ENCODE results near the gene PIWIL4. TPM values are rescaled to one million over a fixed set of nuclear protein-coding genes. Genes with fewer than 3 reads are reported as not detected.

Gene PIWIL4
- total RNA-seq, 1 donor from 2014 or later = 0.59 TPM

DNA sequence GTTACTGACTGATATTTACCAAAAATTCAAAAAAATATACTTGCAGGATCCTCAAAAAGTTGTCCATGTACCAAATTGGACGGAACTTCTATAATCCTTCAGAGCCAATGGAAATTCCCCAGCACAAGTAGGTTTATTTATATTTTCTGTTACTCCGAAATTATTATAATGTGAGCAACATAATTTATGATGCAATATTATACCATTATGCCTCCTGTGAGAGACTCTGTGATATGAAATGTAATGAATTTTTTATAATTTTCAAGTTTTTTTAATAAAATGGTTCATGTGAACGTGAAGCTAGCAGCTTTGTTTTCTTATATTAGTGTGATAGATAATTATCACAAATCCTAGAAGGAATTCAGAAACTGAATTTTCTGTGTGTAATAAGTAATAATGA, 18.2 kb downstream of the PIWIL4 start:
- no peak overlapping the region for H3K4me3 Mint-ChIP-seq (ENCODE audit: unreplicated experiment)
- no peaks in the 10 kb centered on the region for H3K36me3 ChIP-seq (ENCODE audit: insufficient read depth, low read length)

DNA sequence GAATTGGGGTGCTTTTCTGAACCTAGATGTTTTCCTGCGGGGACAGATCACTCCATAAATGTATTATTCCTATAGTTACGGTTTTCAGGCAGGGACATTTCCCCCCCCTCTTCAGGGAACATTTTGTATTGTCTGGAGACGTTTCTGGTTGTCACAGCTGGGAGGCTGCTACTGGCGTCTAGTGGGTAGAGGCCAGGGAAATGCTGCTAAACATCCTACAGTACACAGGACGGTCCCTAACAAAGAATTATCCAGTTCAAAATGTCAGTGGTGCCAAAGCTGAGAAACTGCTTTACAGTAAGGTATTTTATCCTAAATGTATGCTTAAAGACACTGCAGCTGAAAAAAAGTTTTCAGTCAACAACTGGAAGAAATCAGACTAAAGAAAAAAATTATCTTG, 19.4 kb downstream of the PIWIL4 start:
- no peaks in the 10 kb centered on the region for H3K9me3 Mint-ChIP-seq (ENCODE audit: unreplicated experiment)
- H3K36me3 Mint-ChIP-seq (ENCODE audit: low read depth, unreplicated experiment) = peaks cover 11% of the 10 kb centered on the region
- H3K27me3 ChIP-seq (ENCODE audit: insufficient read depth, low read length) = no peaks in the 10 kb centered on the region
- H3K4me1 Mint-ChIP-seq (ENCODE audit: low read depth, unreplicated experiment) = peaks cover 7% of the 10 kb centered on the region
- no peak overlapping the region for H3K4me3 Mint-ChIP-seq (ENCODE audit: unreplicated experiment)
- H3K79me2 ChIP-seq (ENCODE audit: insufficient read depth, low read length) = no peaks in the 10 kb centered on the region
- no peak overlapping the region for H3K27ac Mint-ChIP-seq (ENCODE audit: unreplicated experiment)
- no peak overlapping the region for H3K4me3 ChIP-seq (ENCODE audit: insufficient read depth, low read depth, low read length)
- FAIRE-seq (no peak), DNase-seq (ENCODE audit: low read depth) (no peak)
- no peaks in the 10 kb centered on the region for H4K20me1 ChIP-seq (ENCODE audit: insufficient read depth, low read length)
- no peaks in the 10 kb centered on the region for H3K4me1 ChIP-seq (ENCODE audit: insufficient read depth, low read length)
- no peaks in the 10 kb centered on the region for H3K9me3 ChIP-seq (ENCODE audit: insufficient read depth, low read depth, low read length)
- no peaks in the 10 kb centered on the region for H3K36me3 ChIP-seq (ENCODE audit: insufficient read depth, low read length)
- H3K27me3 Mint-ChIP-seq (ENCODE audit: low read depth, unreplicated experiment) = peaks cover 17% of the 10 kb centered on the region
- H3K9ac ChIP-seq (ENCODE audit: low read length) = no peak overlapping the region
- TF ChIP-seq, protein P1, sequence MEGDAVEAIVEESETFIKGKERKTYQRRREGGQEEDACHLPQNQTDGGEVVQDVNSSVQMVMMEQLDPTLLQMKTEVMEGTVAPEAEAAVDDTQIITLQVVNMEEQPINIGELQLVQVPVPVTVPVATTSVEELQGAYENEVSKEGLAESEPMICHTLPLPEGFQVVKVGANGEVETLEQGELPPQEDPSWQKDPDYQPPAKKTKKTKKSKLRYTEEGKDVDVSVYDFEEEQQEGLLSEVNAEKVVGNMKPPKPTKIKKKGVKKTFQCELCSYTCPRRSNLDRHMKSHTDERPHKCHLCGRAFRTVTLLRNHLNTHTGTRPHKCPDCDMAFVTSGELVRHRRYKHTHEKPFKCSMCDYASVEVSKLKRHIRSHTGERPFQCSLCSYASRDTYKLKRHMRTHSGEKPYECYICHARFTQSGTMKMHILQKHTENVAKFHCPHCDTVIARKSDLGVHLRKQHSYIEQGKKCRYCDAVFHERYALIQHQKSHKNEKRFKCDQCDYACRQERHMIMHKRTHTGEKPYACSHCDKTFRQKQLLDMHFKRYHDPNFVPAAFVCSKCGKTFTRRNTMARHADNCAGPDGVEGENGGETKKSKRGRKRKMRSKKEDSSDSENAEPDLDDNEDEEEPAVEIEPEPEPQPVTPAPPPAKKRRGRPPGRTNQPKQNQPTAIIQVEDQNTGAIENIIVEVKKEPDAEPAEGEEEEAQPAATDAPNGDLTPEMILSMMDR (IDR thresholded peaks at IDR 0.05; ENCODE audit: insufficient read depth, low read depth, low read length) = no peak
- TF ChIP-seq EZH2 (IDR thresholded peaks at IDR 0.05; ENCODE audit: insufficient read depth, low read length) = no peak
- H3K27ac ChIP-seq (ENCODE audit: low read depth, low read length) = no peak overlapping the region
- no peak overlapping the region for H2AFZ ChIP-seq (ENCODE audit: low read depth, low read length)
- no peak overlapping the region for H3K4me2 ChIP-seq (ENCODE audit: low read length)

More for the DNA sequence above, 18.2 kb downstream of the PIWIL4 start:
- H3K79me2 ChIP-seq (ENCODE audit: insufficient read depth, low read length) = no peaks in the 10 kb centered on the region
- peaks cover 7% of the 10 kb centered on the region for H3K4me1 Mint-ChIP-seq (ENCODE audit: low read depth, unreplicated experiment)
- no peak overlapping the region for H3K4me3 ChIP-seq (ENCODE audit: insufficient read depth, low read depth, low read length)
- no peaks in the 10 kb centered on the region for H3K4me1 ChIP-seq (ENCODE audit: insufficient read depth, low read length)
- TF ChIP-seq EZH2 (IDR thresholded peaks at IDR 0.05; ENCODE audit: insufficient read depth, low read length) = no peak
- TF ChIP-seq, protein P1 (IDR thresholded peaks at IDR 0.05; ENCODE audit: insufficient read depth, low read depth, low read length) = no peak
- H3K27ac ChIP-seq (ENCODE audit: low read depth, low read length) = no peak overlapping the region
- FAIRE-seq (no peak), DNase-seq (ENCODE audit: low read depth) (no peak)
- peaks cover 6% of the 10 kb centered on the region for H3K36me3 Mint-ChIP-seq (ENCODE audit: low read depth, unreplicated experiment)
- no peaks in the 10 kb centered on the region for H3K9me3 Mint-ChIP-seq (ENCODE audit: unreplicated experiment)
- H3K27me3 ChIP-seq (ENCODE audit: insufficient read depth, low read length) = no peaks in the 10 kb centered on the region
- H3K9ac ChIP-seq (ENCODE audit: low read length) = no peak overlapping the region
- no peak overlapping the region for H3K4me2 ChIP-seq (ENCODE audit: low read length)
- H3K27me3 Mint-ChIP-seq (ENCODE audit: low read depth, unreplicated experiment) = peaks cover 13% of the 10 kb centered on the region
- H2AFZ ChIP-seq (ENCODE audit: low read depth, low read length) = no peak overlapping the region
- no peaks in the 10 kb centered on the region for H3K9me3 ChIP-seq (ENCODE audit: insufficient read depth, low read depth, low read length)
- no peak overlapping the region for H3K27ac Mint-ChIP-seq (ENCODE audit: unreplicated experiment)
- H4K20me1 ChIP-seq (ENCODE audit: insufficient read depth, low read length) = no peaks in the 10 kb centered on the region

DNA sequence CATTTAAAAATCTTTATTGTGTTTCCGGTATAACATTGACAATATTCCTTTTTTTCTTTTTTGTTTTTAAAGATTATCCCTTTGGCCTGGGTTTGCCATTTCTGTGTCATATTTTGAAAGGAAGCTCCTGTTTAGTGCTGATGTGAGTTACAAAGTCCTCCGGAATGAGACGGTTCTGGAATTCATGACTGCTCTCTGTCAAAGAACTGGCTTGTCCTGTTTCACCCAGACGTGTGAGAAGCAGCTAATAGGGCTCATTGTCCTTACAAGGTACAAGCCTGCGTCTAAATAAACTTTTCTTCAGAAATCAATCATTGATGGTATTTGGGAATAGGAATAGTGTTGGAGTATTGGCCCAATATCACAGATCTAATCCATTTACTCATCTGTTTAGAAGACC, 19.8 kb downstream of the PIWIL4 start:
- H3K9me3 ChIP-seq (ENCODE audit: insufficient read depth, low read depth, low read length) = no peaks in the 10 kb centered on the region
- Mint-ChIP-seq H3K4me3 (ENCODE audit: unreplicated experiment) (no peak overlapping the region), H3K27ac (ENCODE audit: unreplicated experiment) (no peak overlapping the region), H3K36me3 (ENCODE audit: low read depth, unreplicated experiment) (peaks cover 11% of the 10 kb centered on the region), H3K9me3 (ENCODE audit: unreplicated experiment) (no peaks in the 10 kb centered on the region), H3K4me1 (ENCODE audit: low read depth, unreplicated experiment) (peaks cover 7% of the 10 kb centered on the region), H3K27me3 (ENCODE audit: low read depth, unreplicated experiment) (peaks cover 14% of the 10 kb centered on the region)
- H2AFZ ChIP-seq (ENCODE audit: low read depth, low read length) = no peak overlapping the region
- FAIRE-seq (no peak), DNase-seq (ENCODE audit: low read depth) (no peak)
- H3K4me3 ChIP-seq (ENCODE audit: insufficient read depth, low read depth, low read length) = no peak overlapping the region
- H3K4me1 ChIP-seq (ENCODE audit: insufficient read depth, low read length) = no peaks in the 10 kb centered on the region
- TF ChIP-seq, protein P1 (IDR thresholded peaks at IDR 0.05; ENCODE audit: insufficient read depth, low read depth, low read length) = no peak
- TF ChIP-seq EZH2 (IDR thresholded peaks at IDR 0.05; ENCODE audit: insufficient read depth, low read length) = no peak
- H4K20me1 ChIP-seq (ENCODE audit: insufficient read depth, low read length) = no peaks in the 10 kb centered on the region
- H3K36me3 ChIP-seq (ENCODE audit: insufficient read depth, low read length) = no peaks in the 10 kb centered on the region
- no peak overlapping the region for H3K27ac ChIP-seq (ENCODE audit: low read depth, low read length)
- H3K79me2 ChIP-seq (ENCODE audit: insufficient read depth, low read length) = no peaks in the 10 kb centered on the region
- H3K4me2 ChIP-seq (ENCODE audit: low read length) = no peak overlapping the region
- H3K27me3 ChIP-seq (ENCODE audit: insufficient read depth, low read length) = no peaks in the 10 kb centered on the region
- no peak overlapping the region for H3K9ac ChIP-seq (ENCODE audit: low read length)
